ENCODE data around the gene NAGK.

NAGK gene

DNA sequence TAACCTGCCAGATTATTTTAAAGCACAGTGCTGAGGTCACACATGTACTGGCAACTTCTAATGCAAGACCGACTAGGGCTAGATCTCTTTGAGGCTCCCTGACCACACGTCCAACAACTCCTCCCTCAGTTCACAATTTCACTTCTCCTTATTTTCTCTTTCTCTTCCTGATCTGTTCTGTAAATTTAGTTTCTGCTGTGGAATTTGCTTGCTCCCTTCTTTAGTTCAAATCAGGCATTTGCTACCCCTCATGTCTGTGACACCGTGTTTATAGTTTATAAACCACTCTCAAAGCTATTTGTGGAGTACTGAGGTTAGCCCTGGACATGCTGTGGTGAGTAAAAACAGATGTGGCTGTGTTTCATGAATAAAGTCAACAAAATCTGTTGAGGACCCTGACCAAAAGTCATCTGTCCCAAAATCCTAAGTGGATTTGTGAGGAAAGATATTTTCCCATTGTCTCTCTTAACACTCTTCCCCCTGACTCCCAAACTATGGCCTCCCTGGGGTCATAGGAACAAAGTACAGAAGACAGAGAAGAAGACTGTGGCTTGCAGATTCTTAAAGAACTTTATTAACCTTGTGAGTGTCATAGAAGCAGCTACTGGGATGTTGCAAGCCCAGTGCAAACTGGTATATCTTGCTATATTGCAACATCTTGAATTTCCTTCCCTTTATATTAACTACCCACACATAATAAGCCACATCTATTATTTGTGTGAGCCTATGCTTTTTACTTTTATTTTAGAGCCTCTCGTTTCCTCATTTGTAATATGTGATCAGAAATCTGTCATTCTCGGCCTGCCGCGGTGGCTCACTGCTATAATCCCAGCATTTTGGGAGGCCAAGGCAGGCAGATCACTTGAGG, 3.5 kb upstream of the NAGK start:
- Histone ChIP-seq H3K27ac (ENCODE audit: low read depth, low read length) (peak overlapping the region; percentile 73), H3K27me3 (ENCODE audit: insufficient read depth, low read length) (no peaks in the 10 kb centered on the region), H4K91ac (ENCODE audit: low read depth, low read length) (peak overlapping the region; percentile 80), H3K4ac (ENCODE audit: low read depth, low read length) (no peak overlapping the region), H3K4me3 (ENCODE audit: low read depth, low read length) (no peak overlapping the region), H2BK120ac (ENCODE audit: insufficient read depth, low read length, poor library complexity) (peak overlapping the region; percentile 85), H3K4me2 (ENCODE audit: low read length) (no peak overlapping the region), H3K4me1 (ENCODE audit: control insufficient read depth in 1 of 2, insufficient read depth in 2 of 2, low read length in 2 of 2) (peaks cover 6 to 14% of the 10 kb centered on the region in 2 experiments), H2AFZ (ENCODE audit: insufficient read depth, low read length, poor library complexity) (no peak overlapping the region), H3K14ac (ENCODE audit: low read length) (no peak overlapping the region), H3K79me1 (ENCODE audit: low read length) (peaks cover 14% of the 10 kb centered on the region), H3K79me2 (ENCODE audit: control insufficient read depth, insufficient read depth, low read length, poor library complexity) (peaks cover 13% of the 10 kb centered on the region), H2BK12ac (ENCODE audit: low read length) (no peak overlapping the region), H3K23ac (ENCODE audit: low read length) (no peak overlapping the region), H3K9me3 (ENCODE audit: insufficient read depth, low read depth, low read length) (no peaks in the 10 kb centered on the region), H3K36me3 (ENCODE audit: control insufficient read depth in 1 of 2, insufficient read depth in 2 of 2, low read length in 2 of 2) (no peaks in the 10 kb centered on the region), H2AK5ac (ENCODE audit: low read length) (no peak overlapping the region), H4K8ac (ENCODE audit: low read depth, low read length) (no peak overlapping the region), H4K12ac (ENCODE audit: low read depth, low read length) (no peak overlapping the region), H3K18ac (ENCODE audit: low read length) (no peak overlapping the region), H3K9ac (ENCODE audit: low read length) (no peak overlapping the region), H2BK5ac (ENCODE audit: low read depth, low read length, poor library complexity) (no peak overlapping the region)
- WGBS (ENCODE audit: extremely low coverage, insufficient coverage, insufficient read length), result no CpG with 5 or more reads among the region's 7 CpGs
- peak in 1 of 2 donors; percentile 75 for DNase-seq

DNA sequence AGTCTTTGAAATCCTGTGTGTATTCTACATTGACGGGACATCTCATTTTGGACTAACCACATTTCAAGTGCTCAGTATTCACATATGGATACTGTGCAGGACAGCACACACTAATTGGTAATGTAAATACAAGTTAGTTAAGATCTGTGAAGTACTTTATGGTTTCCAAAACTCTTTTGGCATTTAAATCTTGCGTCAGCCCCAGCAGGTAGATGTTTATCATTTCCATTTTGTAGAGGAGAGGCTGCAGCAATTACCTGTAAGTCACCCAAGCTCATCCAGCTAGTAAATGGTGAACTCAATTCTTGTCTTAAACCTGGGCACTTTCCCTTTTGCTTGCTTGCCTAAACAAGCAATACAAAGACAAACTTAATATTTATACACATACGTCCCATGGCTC, 1.6 kb upstream of the NAGK start:
- no CpG with 5 or more reads among the region's 3 CpGs for WGBS (ENCODE audit: extremely low coverage, insufficient coverage, insufficient read length)
- H2AK5ac ChIP-seq (ENCODE audit: low read length), result no peak overlapping the region

DNA sequence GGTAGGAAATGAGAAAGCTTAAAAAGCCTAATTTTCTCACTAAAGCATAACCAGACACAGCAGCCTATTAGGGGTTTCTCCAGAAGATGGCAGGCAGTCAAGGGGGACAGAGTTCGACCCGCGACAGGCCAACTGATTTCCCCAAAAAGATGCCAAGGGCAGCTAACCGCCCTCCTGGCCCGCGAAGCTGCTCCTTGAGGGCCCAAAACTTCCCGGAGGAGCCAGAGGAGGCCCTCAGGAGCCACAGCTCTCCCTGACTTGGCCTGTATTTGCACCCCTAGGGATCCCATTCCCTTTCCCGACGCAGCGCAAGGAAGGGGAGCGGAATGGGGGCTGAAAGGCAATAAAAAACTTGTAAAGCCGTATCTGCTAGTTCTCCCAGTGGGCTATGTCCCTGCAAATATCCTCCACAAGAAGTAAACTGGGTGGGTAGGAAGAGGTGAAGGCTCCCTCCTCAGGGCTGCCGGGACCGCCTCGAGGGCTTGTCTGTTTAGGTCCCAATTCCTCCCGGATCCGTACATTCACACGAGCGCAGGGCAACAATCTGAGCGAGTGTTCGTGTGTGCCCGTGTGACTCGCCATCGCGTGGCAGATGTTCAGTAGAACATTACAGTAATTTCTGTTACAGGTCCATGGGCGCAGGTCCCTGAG, 756 bp upstream of the NAGK start:
- H3K18ac ChIP-seq (ENCODE audit: low read length), result peak overlapping the region; percentile 60

More for the DNA sequence above, 1.6 kb upstream of the NAGK start:
- peak; percentile 85 to 92 for DNase-seq
- Histone ChIP-seq H3K27ac (ENCODE audit: low read depth, low read length) (no peak overlapping the region), H4K12ac (ENCODE audit: low read depth, low read length) (no peak overlapping the region), H3K79me2 (ENCODE audit: control insufficient read depth, insufficient read depth, low read length, poor library complexity) (peaks cover 16% of the 10 kb centered on the region), H4K91ac (ENCODE audit: low read depth, low read length) (no peak overlapping the region), H4K8ac (ENCODE audit: low read depth, low read length) (no peak overlapping the region), H3K4ac (ENCODE audit: low read depth, low read length) (no peak overlapping the region), H3K18ac (ENCODE audit: low read length) (no peak overlapping the region), H3K4me3 (ENCODE audit: low read depth, low read length) (no peak overlapping the region), H3K9me3 (ENCODE audit: insufficient read depth, low read depth, low read length) (no peaks in the 10 kb centered on the region), H3K23ac (ENCODE audit: low read length) (no peak overlapping the region), H3K27me3 (ENCODE audit: insufficient read depth, low read length) (no peaks in the 10 kb centered on the region), H3K36me3 (ENCODE audit: control insufficient read depth in 1 of 2, insufficient read depth in 2 of 2, low read length in 2 of 2) (peaks cover 10% of the 10 kb centered on the region in 2 experiments), H3K4me1 (ENCODE audit: control insufficient read depth in 1 of 2, insufficient read depth in 2 of 2, low read length in 2 of 2) (peaks cover 6 to 14% of the 10 kb centered on the region in 2 experiments), H2BK12ac (ENCODE audit: low read length) (no peak overlapping the region), H3K4me2 (ENCODE audit: low read length) (no peak overlapping the region), H2BK120ac (ENCODE audit: insufficient read depth, low read length, poor library complexity) (no peak overlapping the region), H2BK5ac (ENCODE audit: low read depth, low read length, poor library complexity) (no peak overlapping the region), H3K79me1 (ENCODE audit: low read length) (peaks cover 12% of the 10 kb centered on the region), H3K9ac (ENCODE audit: low read length) (no peak overlapping the region), H2AFZ (ENCODE audit: insufficient read depth, low read length, poor library complexity) (no peak overlapping the region), H3K14ac (ENCODE audit: low read length) (no peak overlapping the region)

DNA sequence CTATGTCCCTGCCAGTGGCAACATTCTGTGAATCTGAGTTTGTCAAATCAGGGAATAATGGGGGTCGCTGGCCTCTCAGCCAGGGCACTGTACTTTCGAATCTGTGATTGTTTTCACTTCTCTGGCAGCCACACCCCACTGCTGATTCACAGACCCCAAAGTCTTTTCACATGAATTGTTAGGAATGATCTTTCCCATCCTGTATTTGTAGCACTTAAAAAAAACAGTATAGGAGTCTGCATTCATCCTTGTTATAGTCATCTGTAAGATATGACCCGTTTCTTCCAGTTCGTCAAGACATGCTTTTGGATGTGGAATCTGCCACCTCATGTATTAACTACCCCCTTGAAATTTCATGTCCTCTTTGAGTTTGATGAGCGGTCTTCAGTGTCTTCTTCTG, 928 bp downstream of the NAGK start:
- Histone ChIP-seq H4K91ac (ENCODE audit: low read depth, low read length) (no peak overlapping the region), H3K36me3 (ENCODE audit: control insufficient read depth in 1 of 2, insufficient read depth in 2 of 2, low read length in 2 of 2) (peaks cover 30% of the 10 kb centered on the region in 2 experiments), H3K79me2 (ENCODE audit: control insufficient read depth, insufficient read depth, low read length, poor library complexity) (peaks cover 16% of the 10 kb centered on the region), H3K9me3 (ENCODE audit: insufficient read depth, low read depth, low read length) (no peaks in the 10 kb centered on the region), H3K9ac (ENCODE audit: low read length) (peak overlapping the region; percentile 91), H4K12ac (ENCODE audit: low read depth, low read length) (no peak overlapping the region), H3K4me2 (ENCODE audit: low read length) (peak overlapping the region; percentile 77), H2BK12ac (ENCODE audit: low read length) (no peak overlapping the region), H3K79me1 (ENCODE audit: low read length) (peaks cover 10% of the 10 kb centered on the region), H3K4me1 (ENCODE audit: control insufficient read depth in 1 of 2, insufficient read depth in 2 of 2, low read length in 2 of 2) (peaks cover 4 to 10% of the 10 kb centered on the region in 2 experiments), H2AK5ac (ENCODE audit: low read length) (no peak overlapping the region), H3K4me3 (ENCODE audit: low read depth, low read length) (peak overlapping the region; percentile 99), H3K23ac (ENCODE audit: low read length) (no peak overlapping the region), H3K27me3 (ENCODE audit: insufficient read depth, low read length) (no peaks in the 10 kb centered on the region), H3K4ac (ENCODE audit: low read depth, low read length) (peak overlapping the region; percentile 43), H2BK120ac (ENCODE audit: insufficient read depth, low read length, poor library complexity) (no peak overlapping the region), H2AFZ (ENCODE audit: insufficient read depth, low read length, poor library complexity) (no peak overlapping the region), H3K18ac (ENCODE audit: low read length) (no peak overlapping the region), H4K8ac (ENCODE audit: low read depth, low read length) (no peak overlapping the region), H3K27ac (ENCODE audit: low read depth, low read length) (no peak overlapping the region), H3K14ac (ENCODE audit: low read length) (peak overlapping the region; percentile 10), H2BK5ac (ENCODE audit: low read depth, low read length, poor library complexity) (no peak overlapping the region)
- WGBS (ENCODE audit: extremely low coverage, insufficient coverage, insufficient read length), result no CpG with 5 or more reads among the region's 5 CpGs
- no peak for DNase-seq

More for the DNA sequence above, 756 bp upstream of the NAGK start:
- H3K14ac ChIP-seq (ENCODE audit: low read length), result peak overlapping the region; percentile 92
- peak overlapping the region; percentile 88 for H2BK5ac ChIP-seq (ENCODE audit: low read depth, low read length, poor library complexity)
- H4K12ac ChIP-seq (ENCODE audit: low read depth, low read length), result peak overlapping the region; percentile 95
- H3K9ac ChIP-seq (ENCODE audit: low read length), result peak overlapping the region; percentile 65
- H2AK5ac ChIP-seq (ENCODE audit: low read length), result peak overlapping the region; percentile 94
- H3K4me1 ChIP-seq (ENCODE audit: control insufficient read depth in 1 of 2, insufficient read depth in 2 of 2, low read length in 2 of 2), result peaks cover 6 to 14% of the 10 kb centered on the region in 2 experiments
- H3K27ac ChIP-seq (ENCODE audit: low read depth, low read length), result peak overlapping the region; percentile 80
- H3K79me1 ChIP-seq (ENCODE audit: low read length), result peaks cover 12% of the 10 kb centered on the region
- H2BK12ac ChIP-seq (ENCODE audit: low read length), result peak overlapping the region; percentile 45
- H3K4me3 ChIP-seq (ENCODE audit: low read depth, low read length), result peak overlapping the region; percentile 99
- no peaks in the 10 kb centered on the region for H3K27me3 ChIP-seq (ENCODE audit: insufficient read depth, low read length)
- peak overlapping the region; percentile 60 for H3K4me2 ChIP-seq (ENCODE audit: low read length)
- H3K36me3 ChIP-seq (ENCODE audit: control insufficient read depth in 1 of 2, insufficient read depth in 2 of 2, low read length in 2 of 2), result peaks cover 16% of the 10 kb centered on the region in 2 experiments
- WGBS (ENCODE audit: extremely low coverage, insufficient coverage, insufficient read length), result no CpG with 5 or more reads among the region's 26 CpGs
- H2AFZ ChIP-seq (ENCODE audit: insufficient read depth, low read length, poor library complexity), result peak overlapping the region; percentile 57
- peak overlapping the region; percentile 77 for H2BK120ac ChIP-seq (ENCODE audit: insufficient read depth, low read length, poor library complexity)
- H4K91ac ChIP-seq (ENCODE audit: low read depth, low read length), result peak overlapping the region; percentile 94
- H3K9me3 ChIP-seq (ENCODE audit: insufficient read depth, low read depth, low read length), result no peaks in the 10 kb centered on the region
- H3K79me2 ChIP-seq (ENCODE audit: control insufficient read depth, insufficient read depth, low read length, poor library complexity), result peaks cover 16% of the 10 kb centered on the region
- peak overlapping the region; percentile 76 for H3K4ac ChIP-seq (ENCODE audit: low read depth, low read length)
- peak overlapping the region; percentile 92 for H4K8ac ChIP-seq (ENCODE audit: low read depth, low read length)
- H3K23ac ChIP-seq (ENCODE audit: low read length), result no peak overlapping the region
- DNase-seq, result no peak

Data from trophoblast cell (in vitro differentiated cells and primary cell).